ENCODE data around the gene CPNE4. TPM values are rescaled to one million over a fixed set of nuclear protein-coding genes. Genes with fewer than 3 reads are reported as not detected.

CPNE4 gene
- total RNA-seq, 1 donor from 2014 or later: 0.83 TPM

- Histone ChIP-seq H3K36me3 (no peaks in the 10 kb centered on the region), H3K27me3 (ENCODE audit: low read depth) (peaks cover 3% of the 10 kb centered on the region), H3K4me1 (no peaks in the 10 kb centered on the region), H3K27ac (no peak overlapping the region), H3K9me3 (no peaks in the 10 kb centered on the region), H3K4me3 (no peak overlapping the region)
- no peak for ATAC-seq
- no peak for DNase-seq
- intact Hi-C loops (cut with DNase I): no loop called here
- TF ChIP-seq CTCF (IDR thresholded peaks at IDR 0.05): no peak
These were observed 7.9 kb upstream of the CPNE4 start for GRCh38 chr3:132042681-132043080.

- peak; percentile 41 for TF ChIP-seq CTCF (IDR thresholded peaks at IDR 0.05)
- H3K27me3 ChIP-seq (ENCODE audit: low read depth): peaks cover 40% of the 10 kb centered on the region
These were observed 3.5 kb upstream of the CPNE4 start for GRCh38 chr3:132038198-132038825.

GRCh38 chr3:132037581-132037980 lies 2.8 kb upstream of the CPNE4 start:
- intact Hi-C loops (cut with DNase I): no loop called here
- H3K36me3 ChIP-seq: no peaks in the 10 kb centered on the region
- ATAC-seq (no peak), DNase-seq (no peak)
- H3K4me3 ChIP-seq: no peak overlapping the region
- no peaks in the 10 kb centered on the region for H3K9me3 ChIP-seq
- H3K27ac ChIP-seq: no peak overlapping the region
- TF ChIP-seq CTCF (IDR thresholded peaks at IDR 0.05): no peak
- H3K4me1 ChIP-seq: peaks cover 12% of the 10 kb centered on the region
- H3K27me3 ChIP-seq (ENCODE audit: low read depth): peaks cover 46% of the 10 kb centered on the region

More at GRCh38 chr3:132038198-132038825, 3.5 kb upstream of the CPNE4 start:
- ATAC-seq (no peak), DNase-seq (no peak)
- no peaks in the 10 kb centered on the region for H3K9me3 ChIP-seq
- no peaks in the 10 kb centered on the region for H3K36me3 ChIP-seq
- intact Hi-C loops (cut with DNase I): no loop called here
- H3K4me1 ChIP-seq: peaks cover 12% of the 10 kb centered on the region
- no peak overlapping the region for H3K27ac ChIP-seq
- no peak overlapping the region for H3K4me3 ChIP-seq

- Histone ChIP-seq H3K4me3 (no peak overlapping the region), H3K27me3 (ENCODE audit: low read depth) (peaks cover 47% of the 10 kb centered on the region), H3K27ac (no peak overlapping the region), H3K36me3 (no peaks in the 10 kb centered on the region), H3K9me3 (no peaks in the 10 kb centered on the region), H3K4me1 (peaks cover 12% of the 10 kb centered on the region)
- ATAC-seq (no peak), DNase-seq (no peak)
- TF ChIP-seq CTCF (IDR thresholded peaks at IDR 0.05): no peak
- intact Hi-C loops (cut with DNase I): no loop called here
These were observed 2.2 kb upstream of the CPNE4 start for GRCh38 chr3:132037056-132037455.

GRCh38 chr3:132034097-132034485 lies 723 bp downstream of the CPNE4 start:
- peak overlapping the region; percentile 12 for H3K4me3 ChIP-seq
- no peak for ATAC-seq

More at GRCh38 chr3:132034097-132034485, 723 bp downstream of the CPNE4 start:
- no peak overlapping the region for H3K27ac ChIP-seq
- H3K9me3 ChIP-seq: no peaks in the 10 kb centered on the region
- DNase-seq: no peak
- H3K27me3 ChIP-seq (ENCODE audit: low read depth): peaks cover 47% of the 10 kb centered on the region
- TF ChIP-seq CTCF (IDR thresholded peaks at IDR 0.05): no peak
- H3K36me3 ChIP-seq: no peaks in the 10 kb centered on the region
- intact Hi-C loops (cut with DNase I): no loop called here
- H3K4me1 ChIP-seq: peaks cover 12% of the 10 kb centered on the region
